GM12878 (cell line): ENCODE measurements around the gene ACSS1. TPM values are rescaled to one million over a fixed set of nuclear protein-coding genes. Genes with fewer than 3 reads are reported as not detected.

Experiments used
- ATAC-seq: fragments of 200-7000 bp; cut with Tn5 transposase; 3 replicates; pipeline ENCODE4 v1.9.1; 2020; ENCODE audit warnings: mild to moderate bottlenecking, moderate library complexity
- BruUV-seq: library from RNA; stranded (reverse); fragments of 400-500 nt; replicated peaks from 2 replicates; lab custom pipeline; 2021; lab: Mats Ljungman, UMichigan
- CTCF ChIA-PET: fragments of 300-600 bp; sonication (Branson Sonifier 250); formaldehyde crosslinking; extraction: SDS; loops from one replicate; lab custom pipeline; 2021; ENCODE audit warnings: inconsistent platforms; lab: Yijun Ruan, JAX
- POLR2A ChIA-PET: fragments of 350-600 bp; formaldehyde crosslinking; extraction: SDS; loops from one replicate; lab custom pipeline; 2021; ENCODE audit warnings: inconsistent platforms; lab: Charles Lee
- RAD21 ChIA-PET: fragments of 300-600 bp; sonication (Branson Sonifier 250); formaldehyde crosslinking; loops from one replicate; lab custom pipeline; 2023; ENCODE audit warnings: antibody characterized with exemption; ENCODE audit not compliant: unreplicated experiment; lab: Charles Lee
- SMC1A ChIA-PET: fragments of 300-600 bp; sonication (Branson Sonifier 250); formaldehyde crosslinking; loops from one replicate; lab custom pipeline; 2023; ENCODE audit not compliant: unreplicated experiment, uncharacterized antibody; lab: Charles Lee
- DNase-seq: peaks from one replicate; pipeline ENCODE4 v3.0.0-alpha.2; 2011; ENCODE audit warnings: low read depth, low spot score
- FAIRE-seq: peaks from 3 replicates; lab custom pipeline; 2011; peaks lifted over from hg19 to GRCh38; lab: Jason Lieb, UNC
- H2AFZ ChIP-seq: 2 replicates; pipeline ENCODE4 v1.6.0; 2011; ENCODE audit warnings: low read depth, low read length, control low read depth; ENCODE audit not compliant: control insufficient read depth
- H3K27ac ChIP-seq: 2 replicates; pipeline ENCODE4 v1.5.1; 2011; ENCODE audit warnings: control low read depth; ENCODE audit not compliant: control insufficient read depth, insufficient read depth
- H3K27me3 ChIP-seq, 2 experiments: replicated peaks in 1 of 2; 2 replicates each; pipeline versions ENCODE4 v1.6.0 to v1.6.1; 2011; ENCODE audit warnings: low read length in 1 of 2; ENCODE audit not compliant: control insufficient read depth in 2 of 2, insufficient read depth in 2 of 2
- H3K36me3 ChIP-seq, 2 experiments: 2 replicates each; pipeline ENCODE4 v1.5.1; 2011; ENCODE audit warnings: low read length in 1 of 2; ENCODE audit not compliant: control insufficient read depth in 2 of 2, insufficient read depth in 2 of 2
- H3K4me1 ChIP-seq: 2 replicates; pipeline ENCODE4 v1.6.1; 2011; ENCODE audit warnings: mild to moderate bottlenecking, low read length, moderate library complexity, mixed read lengths; ENCODE audit not compliant: control insufficient read depth, insufficient read depth
- H3K4me2 ChIP-seq: 2 replicates; pipeline ENCODE4 v1.6.0; 2011; ENCODE audit warnings: control low read depth; ENCODE audit not compliant: control insufficient read depth, insufficient read depth
- H3K4me3 ChIP-seq: fragments of 200-600 bp; sonication (generic); 2 replicates; pipeline ENCODE4 v1.5.1; 2016
- H3K79me2 ChIP-seq: 2 replicates; pipeline ENCODE4 v1.6.0; 2011; ENCODE audit warnings: low read length; ENCODE audit not compliant: control insufficient read depth, insufficient read depth
- H3K9ac ChIP-seq: 2 replicates; pipeline ENCODE4 v1.8.0; 2011; ENCODE audit warnings: low read length, control low read depth, mixed read lengths; ENCODE audit not compliant: control insufficient read depth, insufficient read depth
- H3K9me3 ChIP-seq: replicated peaks from 3 replicates; pipeline ENCODE4 v1.5.1; 2011; ENCODE audit warnings: mild to moderate bottlenecking, low read length; ENCODE audit not compliant: control insufficient read depth, insufficient read depth
- H4K20me1 ChIP-seq: 2 replicates; pipeline ENCODE4 v1.6.0; 2011; ENCODE audit not compliant: control insufficient read depth, insufficient read depth
- E2F8 ChIP-seq: fragments of 450-650 bp; IDR thresholded peaks from 2 replicates; pipeline ENCODE4 v1.6.1; 2018; ENCODE audit warnings: mild to moderate bottlenecking, low read depth, moderate library complexity; ENCODE audit not compliant: partially characterized antibody
- FOXM1 ChIP-seq: IDR thresholded peaks from 2 replicates; pipeline ENCODE4 v1.6.1; 2012; ENCODE audit warnings: low read depth, mild to moderate bottlenecking, inconsistent platforms, low read length, moderate library complexity
- HDAC6 ChIP-seq: fragments of 200-600 bp; sonication (generic); IDR thresholded peaks from one replicate; pipeline ENCODE4 v1.8.0; 2017; ENCODE audit warnings: antibody characterized with exemption; ENCODE audit not compliant: unreplicated experiment
- IRF4 ChIP-seq: IDR thresholded peaks from 2 replicates; pipeline ENCODE4 v1.6.1; 2011; ENCODE audit warnings: low read depth, low read length
- KLF5 ChIP-seq: fragments of 450-650 bp; IDR thresholded peaks from 2 replicates; pipeline ENCODE4 v1.6.1; 2014; ENCODE audit warnings: mild to moderate bottlenecking; ENCODE audit not compliant: partially characterized antibody
- MXI1 ChIP-seq: fragments of 150-350 bp; IDR thresholded peaks from 2 replicates; pipeline ENCODE4 v1.6.1; 2011; ENCODE audit warnings: low read depth, mild to moderate bottlenecking, inconsistent platforms, low read length, improper control_type of control experiment
- YY1 ChIP-seq: IDR thresholded peaks from 2 replicates; pipeline ENCODE4 v1.6.1; 2011; ENCODE audit warnings: low read depth, mild to moderate bottlenecking, low read length
- ZBED1 ChIP-seq: IDR thresholded peaks from 2 replicates; pipeline ENCODE4 v1.6.1; 2016; ENCODE audit warnings: borderline replicate concordance
- ZNF384 ChIP-seq: IDR thresholded peaks from 2 replicates; pipeline ENCODE4 v1.6.1; 2012; ENCODE audit warnings: low read depth, mild to moderate bottlenecking, low read length, improper control_type of control experiment, borderline replicate concordance
- WGBS: methylation state at CpG from one replicate; pipeline ENCODE4 v1.1.6; 2016; ENCODE audit warnings: low lambda C conversion rate; ENCODE audit not compliant: insufficient replicate concordance, insufficient coverage; ENCODE audit errors: missing lambda C conversion rate; 5-methylcytosine and 5-hydroxymethylcytosine counted together
- in situ Hi-C: fragments of 300-500 bp; cut with MboI; formaldehyde crosslinking; loops from 9 replicates; pipeline ENCODE4 v1.14.3; 2018; ENCODE audit warnings: mixed read lengths
- intact Hi-C: fragments of 100-400 bp; cut with micrococcal nuclease; formaldehyde crosslinking; loops from one replicate; pipeline ENCODE4 v1.14.2; 2022; ENCODE audit not compliant: unreplicated experiment
- polyA plus RNA-seq, 11 experiments: library from polyadenylated mRNA; depleted of rRNA in 4 of 11; unstranded in 6 of 11; stranded (reverse) in 5 of 11; fragments of >200 nt; fragmentation: Nextera tagmentation in 4 of 11; fragmentation: Illumina TruSeq in 1 of 11; extraction: Ambion mirVana in 4 of 11; extraction: Trizol in 1 of 11; gene quantifications; 1 replicate in 1 of 11; 2 replicates in 10 of 11; pipeline versions ENCODE4 v1.2.1 to v1.2.3, GENCODE V29; 2011 to 2016; ENCODE audit warnings: inconsistent platforms in 2 of 11, missing spikeins in 2 of 11, low read depth in 1 of 11
- total RNA-seq, 4 experiments: library from RNA; depleted of rRNA in 3 of 4; stranded (reverse); fragments of >200 nt in 3 of 4; fragmentation: Illumina TruSeq in 1 of 4; extraction: Trizol in 1 of 4; gene quantifications; 2 replicates each; pipeline versions ENCODE4 v1.2.1 to v1.2.3, GENCODE V29; 2013 to 2021

The ACSS1 gene
- total and polyA plus RNA-seq, 10 of the 15 experiments (the other 5 are each of a cell fraction or from before 2014, with no cell fraction given) = 1.3 to 44.9 (median 31.1) TPM

DNA sequence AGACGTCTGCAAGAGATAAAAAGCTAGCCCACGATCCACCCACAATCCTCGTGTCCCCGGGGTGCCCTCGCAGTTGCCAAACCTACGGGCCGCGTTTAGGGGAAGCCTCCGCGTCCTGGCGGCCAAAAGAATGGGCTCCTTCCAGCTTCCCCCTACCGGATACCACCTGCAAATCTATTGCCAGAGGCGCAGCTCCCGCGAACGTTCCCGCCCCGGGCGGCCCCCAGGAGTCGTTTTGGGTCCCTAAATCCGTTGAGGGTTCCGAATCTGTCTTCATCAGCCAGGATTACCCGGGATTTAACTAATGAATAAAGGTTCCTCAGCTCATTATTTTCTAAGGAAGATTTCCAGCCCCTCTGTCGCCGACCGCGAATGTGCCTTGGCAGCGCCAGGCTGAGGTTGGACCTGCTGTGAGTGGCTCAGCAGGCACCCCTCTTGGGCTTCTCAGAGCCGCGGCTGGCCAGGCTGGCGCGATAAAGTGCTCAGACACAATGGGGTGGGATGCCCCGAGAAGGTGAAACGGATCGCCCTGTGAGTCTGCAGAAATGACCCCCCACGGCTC is 26.8 kb upstream of the ACSS1 start:
- Histone ChIP-seq H4K20me1 (no peaks in the 10 kb centered on the region), H3K36me3 (no peaks in the 10 kb centered on the region; a peak in 1 of 4 replicates), H3K4me2 (no peak overlapping the region), H2AFZ (no peak overlapping the region), H3K4me3 (no peak overlapping the region), H3K9me3 (no peaks in the 10 kb centered on the region; the same call in 2 of the 3 replicates), H3K4me1 (no peaks in the 10 kb centered on the region), H3K9ac (no peak overlapping the region)
- BruUV-seq = no TSS peak
- no peak for FAIRE-seq
- 34% methylated on average over 36 of the region's 36 CpGs for WGBS
- POLR2A ChIA-PET = interaction anchor here (0.6 to 0.7 kb wide), 2 partner anchors 48 to 436 kb away, joined by 4 to 5 read pairs; no protein-coding TSS in a partner anchor
- no peak for ATAC-seq
- SMC1A ChIA-PET = no interaction called here
- no peak for DNase-seq
- CTCF ChIA-PET = no interaction called here
- TF ChIP-seq KLF5 = no peak
- no peak for TF ChIP-seq ZBED1
- TF ChIP-seq YY1 = no peak
- TF ChIP-seq ZNF384 = no peak
- no peak for TF ChIP-seq E2F8
- TF ChIP-seq IRF4 = no peak
- no peak for TF ChIP-seq HDAC6
- no peak for TF ChIP-seq FOXM1
- no peak for TF ChIP-seq MXI1
- TF ChIP-seq, all 136 proteins: peak for 0
- Histone ChIP-seq H3K79me2 (no peaks in the 10 kb centered on the region), H3K27me3 (peaks cover 16% of the 10 kb centered on the region in 2 experiments), H3K27ac (no peak overlapping the region)
- intact Hi-C loops (no loop called here), in situ Hi-C loops (no loop called here)
- RAD21 ChIA-PET = no interaction called here
